Fibroblast of skin of abdomen (primary cell): ENCODE results near the gene TCF4.
A peak's percentile ranks its signal among the peaks of the same experiment; 100 is the strongest.
"Not testable (repeated sequence)": the region's sequence is repeated elsewhere in the genome, so short reads cannot be mapped to it uniquely, and the experiment has no call there.

Experiments
- DNase-seq: peaks from one replicate; pipeline ENCODE4 v3.0.0-alpha.2; 2013

TCF4 gene

DNA sequence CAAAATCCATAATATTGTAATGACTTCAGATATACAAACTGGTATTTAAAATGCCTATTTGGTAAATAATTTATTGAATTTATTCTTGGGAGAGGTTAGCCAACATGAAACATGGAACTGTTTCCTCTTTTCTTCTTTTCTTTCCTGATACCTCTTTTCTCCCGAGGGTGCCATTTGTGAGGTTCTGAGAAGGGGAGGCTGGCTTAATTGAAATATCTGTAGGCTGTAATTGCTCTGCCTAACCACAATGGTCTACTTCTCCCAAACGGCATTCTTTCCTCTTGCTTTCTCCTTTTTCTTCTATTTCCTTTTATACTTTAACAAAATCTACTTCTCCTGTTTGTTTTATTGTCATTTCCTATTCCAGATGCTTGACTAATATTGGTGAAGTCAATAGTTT is 114.9 kb downstream of the TCF4 start:
- no peak for DNase-seq

DNA sequence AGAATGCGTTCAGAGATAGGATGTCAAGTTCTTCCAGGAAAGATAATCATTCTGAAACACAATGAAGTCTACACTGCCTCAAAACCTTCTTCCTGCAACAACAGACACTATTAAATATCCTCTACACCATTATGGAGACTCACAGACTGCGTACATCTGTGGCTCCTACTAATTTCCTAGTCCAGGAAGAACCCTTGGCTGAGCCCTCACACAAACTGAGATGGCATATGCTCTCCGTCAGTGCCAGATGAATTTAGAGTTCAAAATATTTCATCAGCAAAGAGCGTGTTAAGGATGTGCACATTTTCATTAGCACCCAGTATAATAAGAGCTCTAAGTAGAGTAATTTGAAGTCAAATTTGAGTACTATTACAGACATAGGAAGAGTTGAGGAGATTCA is 117.2 kb downstream of the TCF4 start:
- DNase-seq, result no peak

- not testable (repeated sequence) for DNase-seq
These were observed 118.9 kb downstream of the TCF4 start for GRCh38 chr18:55469134-55469533.

- no peak for DNase-seq
These were observed 121.2 kb downstream of the TCF4 start for GRCh38 chr18:55466789-55467188.

- no peak for DNase-seq
These were observed 122.7 kb downstream of the TCF4 start for GRCh38 chr18:55465313-55465712.

GRCh38 chr18:55464581-55464980 is 123.4 kb downstream of the TCF4 start:
- DNase-seq, result no peak

- no peak for DNase-seq
These were observed 125.3 kb downstream of the TCF4 start for GRCh38 chr18:55462652-55463051.

GRCh38 chr18:55461848-55462247 is 126.1 kb downstream of the TCF4 start:
- DNase-seq, result no peak

DNA sequence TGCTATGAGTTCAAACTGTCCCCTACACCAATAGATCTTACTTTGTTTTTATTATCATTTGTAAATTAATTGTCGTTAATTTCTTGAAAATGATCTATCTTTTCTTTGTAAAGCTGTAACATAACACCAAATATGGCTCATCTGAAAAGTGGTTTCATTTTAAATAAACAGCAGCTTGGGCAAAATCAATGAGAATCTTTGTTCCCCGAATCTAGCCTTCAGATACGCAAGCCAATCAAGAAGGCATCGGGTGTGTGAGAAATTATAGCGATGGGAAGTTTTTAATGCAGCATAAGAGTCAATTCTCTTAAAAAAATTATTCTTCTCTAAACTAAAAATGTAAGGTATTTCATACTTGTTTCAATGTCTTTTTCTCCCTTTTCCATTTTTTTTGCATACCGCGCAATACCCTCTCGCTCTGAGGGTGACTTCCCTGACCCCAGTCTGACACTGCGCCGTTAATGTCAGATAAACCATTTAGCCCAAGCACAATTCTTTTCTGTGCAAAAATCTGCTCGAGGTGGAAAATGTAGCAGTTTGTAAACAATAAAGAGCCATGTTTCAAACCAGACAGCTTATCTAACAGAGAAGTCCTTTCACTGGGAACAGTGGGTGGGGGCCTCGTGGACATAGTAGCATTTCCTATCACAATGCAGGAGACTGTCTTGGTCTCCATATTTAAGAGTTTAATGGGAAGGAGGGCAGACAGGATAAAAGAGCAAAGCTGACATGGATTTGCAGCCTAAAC is 129.4 kb downstream of the TCF4 start:
- no peak for DNase-seq

DNA sequence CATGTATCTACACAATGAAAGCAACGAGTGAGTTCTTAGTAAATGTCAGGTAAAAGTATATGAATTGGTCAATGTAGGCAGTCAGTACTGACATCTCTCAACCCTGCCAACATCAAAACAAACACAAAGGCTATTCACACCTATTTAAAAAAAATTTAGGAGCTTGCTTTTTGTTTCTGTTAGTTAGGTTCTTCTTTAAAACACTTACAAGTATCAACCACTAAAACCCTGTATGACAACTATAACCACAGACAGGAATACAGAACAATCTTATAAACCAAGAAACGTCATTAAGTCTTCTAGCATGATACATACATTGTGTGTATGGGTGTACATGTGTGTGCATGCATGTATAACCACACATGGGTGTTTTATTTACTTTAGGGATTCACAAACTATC is 131.0 kb downstream of the TCF4 start:
- DNase-seq, result no peak

GRCh38 chr18:55455938-55456337 is 132.1 kb downstream of the TCF4 start:
- no peak for DNase-seq

GRCh38 chr18:55453186-55453585 is 134.8 kb downstream of the TCF4 start:
- DNase-seq, result no peak

GRCh38 chr18:55452123-55452611 is 135.8 kb downstream of the TCF4 start:
- DNase-seq, result no peak

DNA sequence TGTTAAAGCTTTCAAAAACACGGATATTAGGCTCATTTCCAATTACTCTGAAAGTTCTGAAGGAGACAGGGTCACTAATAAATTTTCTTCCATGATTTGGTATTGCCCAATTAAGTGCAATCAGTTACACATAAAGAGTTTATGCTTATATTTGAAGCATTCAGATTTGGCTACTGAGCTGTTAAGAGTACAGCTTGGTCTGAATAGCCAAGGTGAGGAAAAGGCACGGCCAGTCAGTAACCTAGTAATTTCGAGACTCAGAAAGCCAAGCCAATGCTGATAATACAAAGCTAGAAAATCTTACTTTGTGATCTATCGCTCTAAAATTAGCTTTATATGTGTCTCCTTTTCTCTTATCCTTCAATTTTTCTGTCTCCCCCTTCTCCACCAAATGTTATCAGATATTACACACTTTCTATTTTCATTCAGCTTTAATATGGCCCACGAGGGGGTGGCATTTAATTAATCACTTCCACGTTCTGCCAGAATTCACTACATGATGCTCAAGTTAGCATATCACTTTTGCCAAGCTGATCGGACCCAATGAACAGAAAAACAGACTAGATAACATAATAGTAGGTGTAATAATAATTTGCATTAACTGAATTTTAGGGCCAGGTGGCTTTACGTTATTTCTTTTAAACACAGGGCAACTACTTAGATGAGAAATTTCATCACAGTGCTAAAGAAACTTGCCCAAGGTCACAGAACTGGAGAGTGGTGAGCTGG is 138.4 kb downstream of the TCF4 start:
- no peak for DNase-seq

GRCh38 chr18:55448420-55448819 is 139.6 kb downstream of the TCF4 start:
- no peak for DNase-seq

DNA sequence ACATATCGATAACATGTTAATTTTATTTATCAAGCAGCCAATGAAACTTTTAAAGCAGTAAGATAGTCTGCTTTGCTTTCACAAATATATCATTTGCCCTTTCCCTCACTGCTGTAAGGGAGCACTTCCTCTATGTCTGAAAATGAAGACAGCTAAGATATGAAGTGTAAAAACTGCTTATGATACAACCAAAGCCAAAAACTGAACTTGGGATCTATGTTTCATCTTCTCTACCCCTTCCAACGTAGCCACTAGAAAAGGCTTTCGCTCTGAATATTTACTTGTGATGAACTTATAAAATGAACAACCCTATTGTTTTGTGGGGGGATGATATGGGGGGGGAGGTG is 140.3 kb downstream of the TCF4 start:
- DNase-seq, result no peak

DNA sequence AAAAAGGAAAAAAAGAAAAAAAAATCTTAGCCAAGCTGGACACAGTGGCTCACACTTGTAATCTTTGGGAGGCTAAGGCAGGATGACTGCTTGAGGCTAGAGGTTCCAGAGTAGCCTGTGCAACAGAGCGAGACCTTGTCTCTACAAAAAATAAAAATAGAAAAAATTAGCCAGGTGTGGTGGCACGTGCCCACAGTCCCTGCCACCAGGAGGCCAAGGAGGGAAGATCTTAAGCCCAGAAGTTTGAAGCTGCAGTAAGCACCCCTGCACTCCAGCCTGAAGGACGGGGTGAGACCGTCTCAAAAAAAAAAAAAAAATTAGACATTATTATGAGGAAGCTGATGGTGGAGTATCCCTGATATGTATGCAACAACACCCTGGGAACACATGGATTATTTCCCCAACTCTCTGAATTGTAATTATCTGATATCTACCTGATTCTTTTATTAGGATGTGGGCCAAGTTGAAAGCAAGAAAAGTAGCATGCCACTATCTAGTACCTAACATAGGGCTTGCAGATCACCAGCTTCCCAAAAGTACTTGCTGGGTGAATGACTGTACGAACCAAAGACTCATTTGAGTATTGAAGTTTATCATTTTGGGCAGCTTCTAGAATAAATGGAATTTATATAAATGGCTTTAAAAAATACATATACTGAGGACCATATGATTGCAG is 140.9 kb downstream of the TCF4 start:
- DNase-seq, result no peak

DNA sequence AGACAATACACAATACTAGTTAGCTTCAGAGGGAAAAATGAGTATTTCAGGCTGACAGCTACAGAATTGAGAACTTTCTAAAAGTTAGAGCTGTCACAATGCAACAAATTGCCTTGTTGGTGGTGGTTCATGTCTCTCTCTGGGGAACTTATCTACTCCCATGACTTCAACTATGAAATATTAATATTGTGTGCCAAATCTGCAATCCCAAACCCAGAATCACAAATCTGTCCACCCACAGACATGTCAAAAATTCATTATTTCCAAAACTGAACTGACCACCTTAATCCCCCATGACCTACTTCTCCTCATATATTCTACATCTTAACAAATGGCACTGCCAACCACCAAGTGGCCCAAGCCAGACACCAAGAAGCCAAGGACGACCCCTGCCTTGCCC is 143.5 kb downstream of the TCF4 start:
- DNase-seq, result peak; percentile 51

DNA sequence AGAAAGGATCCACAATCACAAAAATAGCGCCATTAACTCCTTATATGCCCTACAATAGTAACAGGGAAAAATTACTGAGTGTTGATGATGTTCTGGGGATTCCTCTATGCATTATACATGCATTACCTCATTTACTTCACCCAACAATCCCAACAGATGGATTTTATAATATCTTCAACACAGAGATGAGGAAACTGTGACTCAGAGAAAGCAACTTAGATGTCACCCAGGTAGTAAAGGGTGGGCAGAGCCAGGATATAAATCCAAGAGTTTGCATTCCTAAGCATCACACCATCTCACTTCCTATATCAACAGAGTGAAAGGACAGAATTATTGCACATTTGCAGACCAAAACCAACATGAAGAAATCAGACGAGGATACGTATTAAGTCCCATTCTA is 144.2 kb downstream of the TCF4 start:
- peak; percentile 65 for DNase-seq

DNA sequence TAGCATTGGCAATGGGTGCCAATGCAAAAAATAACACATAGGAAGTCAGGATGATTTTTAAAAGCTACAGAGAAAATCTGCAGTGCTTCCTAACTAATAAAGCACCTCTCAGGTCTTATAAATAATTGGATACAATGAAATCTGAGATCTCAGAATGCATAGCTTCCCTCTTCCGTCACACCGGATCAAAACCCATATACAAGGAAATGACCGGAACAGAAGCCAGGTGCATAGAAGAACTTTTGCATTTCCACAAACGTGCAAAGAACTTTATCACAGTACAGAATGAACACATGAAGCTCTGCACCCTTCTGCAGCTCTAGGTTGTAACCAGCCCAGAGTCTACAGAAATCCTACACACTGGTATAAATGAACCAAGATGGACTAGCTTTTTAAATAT is 145.4 kb downstream of the TCF4 start:
- DNase-seq, result no peak

GRCh38 chr18:55440988-55441387 is 147.0 kb downstream of the TCF4 start:
- DNase-seq, result no peak

DNA sequence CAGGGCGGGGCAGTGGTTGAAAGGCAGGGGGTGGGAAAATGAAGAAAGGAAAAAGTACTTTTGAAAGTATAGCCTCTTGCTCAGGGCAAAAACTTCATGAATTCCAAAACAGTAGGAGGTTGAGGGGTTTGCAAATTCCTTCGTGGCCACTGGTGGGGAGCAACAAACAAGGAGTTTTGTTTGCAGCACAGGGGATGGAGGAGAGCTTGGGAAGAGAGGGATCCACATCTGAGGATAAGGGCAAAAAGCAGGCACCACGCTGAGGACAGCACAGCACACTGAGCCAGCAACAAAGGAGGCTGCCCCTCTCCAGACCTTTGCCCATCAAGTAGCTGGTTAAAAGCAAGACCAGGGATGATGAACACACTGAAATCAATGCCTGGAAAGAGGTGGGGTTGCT is 148.9 kb downstream of the TCF4 start:
- no peak for DNase-seq

DNA sequence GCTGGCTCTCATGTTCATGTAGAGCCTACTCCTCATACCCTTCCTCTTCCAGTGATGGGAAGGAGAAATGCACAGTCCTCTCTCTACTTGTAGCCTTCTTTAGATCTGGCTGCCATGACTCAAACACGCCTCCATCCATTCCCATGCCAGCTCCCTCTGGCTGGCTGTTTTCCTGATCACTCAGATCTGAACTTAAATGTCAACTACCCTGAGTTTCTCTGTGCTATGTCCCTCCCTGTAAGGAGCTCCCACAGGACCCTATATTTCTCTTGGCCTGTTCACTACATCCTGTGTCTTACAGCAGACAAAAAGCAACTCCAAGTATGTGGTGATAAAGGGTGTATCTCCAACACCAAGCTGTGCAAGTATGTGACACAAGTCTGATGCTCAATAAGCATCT is 152.4 kb downstream of the TCF4 start:
- DNase-seq, result no peak

GRCh38 chr18:55433648-55434047 is 154.3 kb downstream of the TCF4 start:
- no peak for DNase-seq
